CD8-positive, alpha-beta memory T cell (primary cell): Measurements from ENCODE around the gene SARNP. TPM values are rescaled to one million over a fixed set of nuclear protein-coding genes. Genes with fewer than 3 reads are reported as not detected.
A peak's percentile ranks its signal among the peaks of the same experiment; 100 is the strongest.

Experiments
- CTCF ChIA-PET: fragments of 350-600 bp; sonication (Branson Sonifier 250); formaldehyde crosslinking; loops from one replicate; lab custom pipeline; 2021; ENCODE audit warnings: antibody characterized with exemption; lab: Charles Lee
- POLR2A ChIA-PET: fragments of 350-600 bp; sonication (Branson Sonifier 250); formaldehyde crosslinking; loops from one replicate; lab custom pipeline; 2021; ENCODE audit warnings: antibody characterized with exemption; lab: Charles Lee
- DNase-seq, 5 donors: peaks; one replicate each; pipeline versions ENCODE4 v3.0.0 to v3.0.0-alpha.2; 2020 to 2022; ENCODE audit warnings: mixed read lengths in 1 of 5
- H3K27ac ChIP-seq: one replicate; pipeline ENCODE4 v1.7.0; 2013; ENCODE audit warnings: low read depth, mild to moderate bottlenecking, low read length, moderate library complexity
- H3K27me3 ChIP-seq: 2 replicates; pipeline ENCODE4 v1.7.0; 2013; ENCODE audit warnings: low read length, mild to moderate bottlenecking; ENCODE audit not compliant: insufficient read depth, poor library complexity, severe bottlenecking
- H3K36me3 ChIP-seq: 2 replicates; pipeline ENCODE4 v1.7.0; 2013; ENCODE audit warnings: mild to moderate bottlenecking, low read length, moderate library complexity; ENCODE audit not compliant: insufficient read depth
- H3K4me1 ChIP-seq: 2 replicates; pipeline ENCODE4 v1.7.0; 2013; ENCODE audit warnings: mild to moderate bottlenecking, low read length, moderate library complexity; ENCODE audit not compliant: insufficient read depth
- H3K4me3 ChIP-seq: 2 replicates; pipeline ENCODE4 v1.7.0; 2013; ENCODE audit warnings: mild to moderate bottlenecking, low read length
- H3K9me3 ChIP-seq: 2 replicates; pipeline ENCODE4 v1.7.0; 2013; ENCODE audit warnings: mild to moderate bottlenecking, low read length
- H3K27ac Mint-ChIP-seq, 8 donors: one replicate each; pipeline ENCODE4 v1.8.0; 2020 to 2021; ENCODE audit warnings: mixed read lengths in 8 of 8, mild to moderate bottlenecking in 6 of 8, inconsistent platforms in 3 of 8, moderate library complexity in 3 of 8
- H3K27me3 Mint-ChIP-seq, 2 donors: one replicate each; pipeline ENCODE4 v1.8.0; 2020 to 2021; ENCODE audit warnings: mixed read lengths in 2 of 2, mild to moderate bottlenecking in 1 of 2, moderate library complexity in 1 of 2
- H3K36me3 Mint-ChIP-seq, 3 donors: one replicate each; pipeline ENCODE4 v1.8.0; 2020 to 2021; ENCODE audit warnings: mixed read lengths in 3 of 3, inconsistent platforms in 1 of 3, mild to moderate bottlenecking in 1 of 3
- H3K4me1 Mint-ChIP-seq, 3 donors: one replicate each; pipeline ENCODE4 v1.8.0; 2020 to 2021; ENCODE audit warnings: mixed read lengths in 3 of 3, inconsistent platforms in 1 of 3, mild to moderate bottlenecking in 1 of 3
- H3K4me3 Mint-ChIP-seq, 7 donors: one replicate each; pipeline ENCODE4 v1.8.0; 2020 to 2021; ENCODE audit warnings: mixed read lengths in 7 of 7, mild to moderate bottlenecking in 6 of 7, moderate library complexity in 4 of 7, inconsistent platforms in 2 of 7
- H3K9me3 Mint-ChIP-seq, 5 donors: one replicate each; pipeline ENCODE4 v1.8.0; 2020 to 2022; ENCODE audit warnings: mixed read lengths in 5 of 5, mild to moderate bottlenecking in 3 of 5, moderate library complexity in 2 of 5, inconsistent platforms in 1 of 5
- polyA plus RNA-seq: library from polyadenylated mRNA; unstranded; fragments of 300-500 nt; fragmentation: Illumina TruSeq; gene quantifications from one replicate; pipeline ENCODE4 v1.2.3, GENCODE V29; 2021
- total RNA-seq, 2 experiments: library from RNA; stranded (reverse); gene quantifications; one replicate each; pipeline ENCODE4 v1.2.3, GENCODE V29; 2021

SARNP gene
- total and polyA plus RNA-seq, 3 experiments from 2014 or later = 89.7 to 109 (median 103) TPM

GRCh38 chr12:55845361-55845760 is 27.8 kb upstream of the SARNP start:
- Mint-ChIP-seq H3K4me1 (no peaks in the 10 kb centered on the region), H3K4me3 (no peak overlapping the region), H3K36me3 (no peaks in the 10 kb centered on the region), H3K9me3 (no peaks in the 10 kb centered on the region), H3K27ac (peak overlapping the region in 1 of 8 donors; percentile 9), H3K27me3 (peaks cover 10 to 11% of the 10 kb centered on the region in 2 donors)
- CTCF ChIA-PET = no interaction called here
- Histone ChIP-seq H3K4me1 (no peaks in the 10 kb centered on the region), H3K9me3 (no peaks in the 10 kb centered on the region), H3K27ac (no peak overlapping the region), H3K4me3 (no peak overlapping the region), H3K27me3 (no peaks in the 10 kb centered on the region), H3K36me3 (no peaks in the 10 kb centered on the region)
- DNase-seq = no peak
- POLR2A ChIA-PET = no interaction called here

- ChIA-PET CTCF (no interaction called here), POLR2A (no interaction called here)
- H3K9me3 ChIP-seq = no peaks in the 10 kb centered on the region
- Mint-ChIP-seq H3K36me3 (no peaks in the 10 kb centered on the region), H3K27me3 (peaks cover 6 to 9% of the 10 kb centered on the region in 2 donors), H3K9me3 (no peaks in the 10 kb centered on the region), H3K4me3 (no peak overlapping the region), H3K4me1 (no peaks in the 10 kb centered on the region), H3K27ac (no peak overlapping the region)
- DNase-seq = no peak
- H3K4me1 ChIP-seq = no peaks in the 10 kb centered on the region
- H3K27me3 ChIP-seq = no peaks in the 10 kb centered on the region
- no peak overlapping the region for H3K27ac ChIP-seq
- H3K4me3 ChIP-seq = no peak overlapping the region
- H3K36me3 ChIP-seq = no peaks in the 10 kb centered on the region
Measured at GRCh38 chr12:55844961-55845360, 27.4 kb upstream of the SARNP start.

DNA sequence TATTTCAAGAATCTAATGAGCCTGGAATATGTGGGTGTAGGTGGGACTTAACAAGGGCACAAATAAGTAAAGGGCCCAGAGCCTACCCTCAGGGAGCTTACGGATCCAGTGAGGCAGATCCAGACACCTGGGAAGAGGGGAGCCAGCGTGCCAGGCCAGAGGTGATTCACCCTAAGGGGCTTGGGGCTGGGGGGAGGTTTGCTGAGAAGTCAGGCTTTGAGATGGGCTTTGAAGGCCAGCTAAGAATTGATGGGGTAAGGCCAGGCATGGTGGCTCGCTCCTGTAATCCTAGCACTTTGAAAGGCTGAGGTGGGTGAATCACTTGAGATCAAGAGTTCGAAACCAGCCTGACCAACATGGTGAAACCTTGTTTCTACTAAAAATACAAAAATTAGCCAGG is 25.9 kb upstream of the SARNP start:
- no peaks in the 10 kb centered on the region for H3K4me1 ChIP-seq
- CTCF ChIA-PET = no interaction called here
- no peak overlapping the region for H3K27ac ChIP-seq
- no peak for DNase-seq
- no peaks in the 10 kb centered on the region for H3K9me3 ChIP-seq
- Mint-ChIP-seq H3K27me3 (peaks cover 0 to 11% of the 10 kb centered on the region in 2 donors), H3K4me3 (no peak overlapping the region), H3K27ac (peak overlapping the region in 1 of 8 donors; percentile 54), H3K4me1 (no peaks in the 10 kb centered on the region), H3K9me3 (no peaks in the 10 kb centered on the region), H3K36me3 (no peaks in the 10 kb centered on the region)
- POLR2A ChIA-PET = no interaction called here
- no peaks in the 10 kb centered on the region for H3K27me3 ChIP-seq
- H3K4me3 ChIP-seq = no peak overlapping the region
- H3K36me3 ChIP-seq = no peaks in the 10 kb centered on the region

GRCh38 chr12:55842681-55843429 is 25.3 kb upstream of the SARNP start, which contains the start of gene MMP19:
Gene MMP19 (minus strand): TSS chr12:55842936. CDS start chr12:55842830, 106 bp downstream.
- Histone ChIP-seq H3K27ac (no peak within 1 kb of the TSS), H3K4me3 (no peak within 1 kb of the TSS), H3K36me3 (no peaks in the 10 kb centered on the region), H3K4me1 (no peaks in the 10 kb centered on the region), H3K9me3 (no peaks in the 10 kb centered on the region), H3K27me3 (no peaks in the 10 kb centered on the region)
- CTCF ChIA-PET = no interaction called here
- Mint-ChIP-seq H3K4me3 (peak within 1 kb of the TSS in 1 of 7 donors; percentile 38), H3K9me3 (no peaks in the 10 kb centered on the region), H3K27me3 (peaks cover 0 to 13% of the 10 kb centered on the region in 2 donors), H3K4me1 (no peaks in the 10 kb centered on the region), H3K36me3 (no peaks in the 10 kb centered on the region), H3K27ac (peak within 1 kb of the TSS in 1 of 8 donors; percentile 89)
- POLR2A ChIA-PET = interaction anchor here (0.6 kb wide), 1 partner anchor 766 kb away, joined by 4 read pairs; no protein-coding TSS in a partner anchor
- DNase-seq = no peak

DNA sequence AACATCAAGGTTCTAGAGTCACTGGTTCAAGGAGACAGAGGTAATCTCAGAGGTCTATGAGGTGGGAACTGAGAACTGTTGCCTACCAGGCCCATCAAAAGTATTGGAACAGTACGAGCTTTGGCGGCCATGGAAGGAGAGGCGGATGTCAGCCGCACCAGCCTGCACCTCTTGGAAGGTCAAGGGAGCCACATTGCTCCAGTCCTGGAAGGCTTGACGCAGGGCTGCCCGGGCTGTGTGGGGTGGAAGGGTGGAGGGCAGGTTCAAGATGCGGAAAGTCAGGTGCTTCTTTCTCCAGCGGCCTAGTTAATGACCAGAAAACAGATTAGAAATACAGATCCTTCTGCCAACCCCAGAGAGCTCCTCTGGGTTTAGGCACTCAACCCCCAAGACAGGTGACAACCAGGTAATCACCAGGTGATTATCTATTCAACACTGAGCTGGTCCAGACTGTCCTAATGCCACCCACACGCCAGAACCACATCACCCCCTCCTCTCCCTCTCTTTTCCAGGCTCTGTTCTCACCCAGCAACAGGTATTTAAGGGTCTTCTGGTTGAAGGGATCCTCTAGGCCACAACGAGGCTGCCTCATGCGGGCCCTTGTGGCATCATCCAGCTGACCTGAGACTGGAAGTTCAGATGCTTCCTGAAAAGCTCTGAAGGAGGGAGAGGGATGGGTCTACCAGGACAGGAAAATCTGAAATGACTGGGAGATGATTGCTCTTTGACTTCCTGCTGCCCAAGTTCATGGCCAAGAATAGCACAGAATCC is 23.2 kb upstream of the SARNP start:
- Mint-ChIP-seq H3K27ac (no peak overlapping the region), H3K36me3 (peaks cover 0 to 1% (median 0%) of the 10 kb centered on the region in 3 donors), H3K27me3 (peaks cover 0 to 9% of the 10 kb centered on the region in 2 donors), H3K4me3 (no peak overlapping the region), H3K4me1 (no peaks in the 10 kb centered on the region), H3K9me3 (no peaks in the 10 kb centered on the region)
- H3K27me3 ChIP-seq = no peaks in the 10 kb centered on the region
- H3K27ac ChIP-seq = no peak overlapping the region
- no peaks in the 10 kb centered on the region for H3K4me1 ChIP-seq
- ChIA-PET POLR2A (no interaction called here), CTCF (no interaction called here)
- H3K36me3 ChIP-seq = no peaks in the 10 kb centered on the region
- DNase-seq = no peak
- no peak overlapping the region for H3K4me3 ChIP-seq
- H3K9me3 ChIP-seq = no peaks in the 10 kb centered on the region

GRCh38 chr12:55839345-55840140 is 22.0 kb upstream of the SARNP start:
- Mint-ChIP-seq H3K27ac (no peak overlapping the region), H3K27me3 (peaks cover 0 to 9% of the 10 kb centered on the region in 2 donors)
- CTCF ChIA-PET = interaction anchor here (0.5 kb wide), 1 partner anchor 144 kb away, joined by 3 read pairs; no protein-coding TSS in a partner anchor

GRCh38 chr12:55838361-55838760 is 20.8 kb upstream of the SARNP start:
- no peak overlapping the region for H3K27ac Mint-ChIP-seq
- Histone ChIP-seq H3K9me3 (no peaks in the 10 kb centered on the region), H3K27me3 (no peaks in the 10 kb centered on the region), H3K36me3 (no peaks in the 10 kb centered on the region), H3K4me1 (no peaks in the 10 kb centered on the region), H3K4me3 (no peak overlapping the region), H3K27ac (no peak overlapping the region)
- ChIA-PET CTCF (no interaction called here), POLR2A (no interaction called here)
- H3K9me3 Mint-ChIP-seq = no peaks in the 10 kb centered on the region
- H3K4me1 Mint-ChIP-seq = no peaks in the 10 kb centered on the region
- DNase-seq = no peak
- H3K36me3 Mint-ChIP-seq = peaks cover 0 to 1% (median 0%) of the 10 kb centered on the region in 3 donors
- peaks cover 0 to 6% of the 10 kb centered on the region in 2 donors for H3K27me3 Mint-ChIP-seq
- no peak overlapping the region for H3K4me3 Mint-ChIP-seq

More at GRCh38 chr12:55839345-55840140, 22.0 kb upstream of the SARNP start:
- Mint-ChIP-seq H3K4me1 (no peaks in the 10 kb centered on the region), H3K4me3 (no peak overlapping the region), H3K36me3 (peaks cover 0 to 1% (median 0%) of the 10 kb centered on the region in 3 donors), H3K9me3 (no peaks in the 10 kb centered on the region)
- Histone ChIP-seq H3K4me1 (no peaks in the 10 kb centered on the region), H3K27ac (no peak overlapping the region), H3K9me3 (no peaks in the 10 kb centered on the region), H3K36me3 (no peaks in the 10 kb centered on the region), H3K27me3 (no peaks in the 10 kb centered on the region), H3K4me3 (no peak overlapping the region)
- no peak for DNase-seq
- POLR2A ChIA-PET = no interaction called here
